CD4-positive, alpha-beta T cell treated with Interleukin-12 subunit alpha and Interleukin-12 subunit beta, for 1 hour (primary cell): ENCODE measurements around the gene FUBP3.

Source experiments
- DNase-seq: peaks from one replicate; pipeline ENCODE4 v3.0.0-alpha.2; 2020

Gene FUBP3

DNA sequence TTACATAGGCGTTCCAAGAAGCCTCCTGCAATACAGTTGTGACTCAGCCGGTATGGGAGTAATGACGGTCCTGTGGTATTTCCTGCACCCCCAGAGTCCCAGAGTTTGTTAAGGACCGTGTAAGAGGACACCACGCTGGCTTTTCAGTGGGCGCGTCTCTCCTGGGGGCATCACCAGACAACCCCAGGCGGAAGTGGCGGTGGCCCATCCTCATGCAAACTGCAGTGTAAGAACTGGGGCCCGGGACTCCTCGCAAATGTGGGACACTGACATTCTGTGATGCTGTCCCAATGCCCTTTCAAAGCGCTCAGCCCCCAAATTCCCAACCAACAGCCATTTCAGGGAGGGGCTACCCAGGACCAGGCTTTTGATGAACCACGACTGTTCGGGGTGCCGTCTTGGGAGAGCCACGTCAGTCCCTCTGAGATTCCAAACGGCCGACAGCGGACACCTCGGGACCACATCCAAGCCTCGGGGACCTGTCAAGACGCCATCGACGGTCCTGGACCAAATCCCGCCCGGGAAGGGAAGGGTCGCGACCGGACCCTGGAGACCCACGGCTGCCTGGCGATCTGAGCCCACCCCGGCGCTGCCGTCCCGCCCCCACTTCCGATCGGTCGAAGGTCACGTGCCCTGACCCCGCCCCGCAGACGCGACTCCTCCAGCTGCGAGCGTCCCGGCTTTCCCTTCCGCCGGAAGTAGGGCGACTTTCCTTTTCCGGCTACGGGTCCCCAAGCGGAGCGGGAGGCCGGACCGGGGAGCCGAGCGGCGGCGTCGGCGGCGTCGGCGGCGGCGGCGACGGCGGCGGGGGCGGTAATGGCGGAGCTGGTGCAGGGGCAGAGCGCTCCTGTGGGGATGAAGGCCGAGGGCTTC, at the start of gene FUBP3:
TSS of gene FUBP3 (plus strand) at position 713 of the 873 bp plus-strand sequence. CDS start at position 817, 104 bp downstream.
- DNase-seq = peak; percentile 89

DNA sequence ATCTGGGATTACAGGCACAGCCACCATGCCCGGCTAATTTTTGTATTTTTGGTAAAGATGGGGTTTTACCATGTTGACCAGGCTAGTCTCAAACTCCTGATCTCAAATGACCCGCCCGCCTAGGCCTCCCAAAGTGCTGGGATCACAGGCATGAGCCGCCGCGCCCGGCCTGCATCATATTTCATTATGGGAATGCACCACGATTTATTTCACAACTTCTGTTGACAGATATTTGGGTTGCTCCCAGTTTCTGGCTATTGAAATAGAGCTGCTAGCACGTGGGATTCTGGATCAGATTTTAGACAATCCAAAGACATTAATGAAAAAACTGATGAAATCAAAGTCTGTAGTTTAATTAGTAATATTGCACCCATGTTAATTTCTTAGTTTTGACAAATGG, 48.4 kb upstream of the FUBP3 start:
- no peak for DNase-seq

DNA sequence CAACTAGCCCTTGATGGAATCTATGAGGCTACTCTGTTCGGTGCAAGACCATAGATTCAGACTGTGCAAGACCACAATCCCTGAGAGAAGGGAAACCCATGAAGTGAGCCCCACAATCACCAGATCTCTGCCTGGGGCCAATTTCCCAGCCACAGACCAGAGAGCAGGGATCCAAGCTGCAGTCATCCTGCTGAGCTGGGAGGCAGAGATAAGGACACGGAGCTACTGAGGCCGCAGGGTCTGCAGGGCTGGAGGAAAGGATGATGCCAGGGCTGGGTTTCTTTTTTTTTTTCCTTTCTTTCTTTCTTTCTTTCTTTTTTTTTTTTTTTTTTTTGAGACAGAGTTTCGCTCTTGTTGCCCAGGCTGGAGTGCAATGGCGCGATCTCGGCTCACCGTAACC, 47.7 kb upstream of the FUBP3 start:
- no peak for DNase-seq

DNA sequence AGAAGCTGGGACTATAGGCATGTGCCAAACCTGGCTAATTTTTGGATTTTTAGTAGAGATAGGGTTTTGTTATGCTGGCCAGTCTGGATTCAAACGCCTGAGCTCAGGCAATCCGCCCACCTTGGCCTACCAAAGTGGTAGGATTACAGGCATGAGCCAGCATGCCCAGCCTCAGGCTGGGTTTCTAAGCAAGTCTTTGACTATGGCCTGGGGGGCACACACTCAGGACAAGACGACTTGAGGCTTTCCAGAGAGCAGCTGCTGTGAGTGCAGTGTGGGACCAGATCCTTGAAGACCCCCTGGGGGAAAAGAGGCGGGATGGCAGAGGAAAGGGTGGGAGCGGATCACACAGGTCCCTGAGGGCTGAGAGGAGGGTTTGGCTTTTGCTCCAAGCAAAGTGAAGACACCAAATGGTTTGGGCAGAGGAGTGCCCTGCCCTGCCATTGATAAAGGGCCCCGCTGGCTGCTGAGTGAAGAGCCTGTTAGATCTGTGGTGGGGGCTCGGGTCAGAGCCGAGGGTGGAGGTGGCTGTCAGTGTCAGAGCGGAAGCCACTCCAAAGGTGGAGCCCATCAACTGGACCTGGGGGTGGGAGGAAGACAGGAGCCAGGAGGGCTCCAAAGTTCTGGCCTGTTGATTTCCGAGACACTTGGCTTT, 46.8 kb upstream of the FUBP3 start:
- DNase-seq = no peak

DNA sequence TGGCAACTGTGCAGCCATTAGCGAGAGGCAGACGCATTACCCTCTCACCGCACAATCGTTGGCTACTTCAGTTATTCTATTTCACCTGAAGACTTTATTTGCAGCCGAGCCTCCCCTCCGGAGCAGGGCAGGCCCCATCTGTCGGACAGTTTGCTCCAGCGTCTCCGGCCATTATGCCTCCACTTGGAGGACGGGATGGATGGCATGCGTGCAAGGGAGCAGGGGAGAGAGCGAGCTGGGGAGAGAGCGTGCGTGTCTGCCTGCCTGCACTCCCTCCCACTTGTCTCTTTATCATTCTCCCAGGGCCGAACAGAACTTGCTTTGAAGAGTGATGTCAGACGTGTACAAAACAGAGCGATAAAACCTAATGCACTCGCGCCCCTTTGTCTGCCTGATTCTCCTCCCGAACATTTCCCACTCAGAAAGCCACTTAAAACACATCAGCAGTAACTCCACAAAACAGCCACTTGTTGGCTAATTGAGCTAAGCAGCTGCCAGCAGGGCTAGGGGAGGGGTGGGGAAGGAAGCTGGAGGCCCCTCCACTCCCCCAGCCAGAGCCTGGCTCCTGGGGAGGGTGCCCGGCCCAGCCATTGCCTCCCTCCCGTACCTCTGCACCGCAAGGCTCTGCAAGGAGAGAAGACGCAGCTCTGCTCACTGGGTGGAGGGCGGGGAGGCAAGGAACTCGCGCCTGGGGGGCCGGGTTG, 43.4 kb upstream of the FUBP3 start:
- DNase-seq = no peak

DNA sequence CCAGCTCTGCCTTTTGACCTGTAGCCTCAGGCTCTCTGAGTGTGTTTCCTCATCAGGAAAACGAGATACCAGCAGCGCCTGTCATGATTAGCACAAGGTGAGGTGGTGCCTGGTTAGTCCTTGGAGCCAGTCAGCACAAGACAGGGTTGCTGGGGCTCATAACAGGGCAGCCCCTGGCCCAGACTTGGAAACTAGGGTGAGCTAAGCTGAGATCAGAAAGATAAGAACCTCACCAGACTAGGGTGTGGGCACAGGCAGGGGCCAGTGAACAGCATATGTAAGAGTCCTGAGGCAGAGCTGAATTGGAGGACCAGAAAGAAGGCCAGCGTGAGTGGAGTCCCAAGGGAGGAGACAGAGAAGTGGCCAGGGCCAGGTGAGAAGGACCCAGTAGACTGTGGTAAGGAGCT, 42.7 kb upstream of the FUBP3 start:
- DNase-seq = no peak

DNA sequence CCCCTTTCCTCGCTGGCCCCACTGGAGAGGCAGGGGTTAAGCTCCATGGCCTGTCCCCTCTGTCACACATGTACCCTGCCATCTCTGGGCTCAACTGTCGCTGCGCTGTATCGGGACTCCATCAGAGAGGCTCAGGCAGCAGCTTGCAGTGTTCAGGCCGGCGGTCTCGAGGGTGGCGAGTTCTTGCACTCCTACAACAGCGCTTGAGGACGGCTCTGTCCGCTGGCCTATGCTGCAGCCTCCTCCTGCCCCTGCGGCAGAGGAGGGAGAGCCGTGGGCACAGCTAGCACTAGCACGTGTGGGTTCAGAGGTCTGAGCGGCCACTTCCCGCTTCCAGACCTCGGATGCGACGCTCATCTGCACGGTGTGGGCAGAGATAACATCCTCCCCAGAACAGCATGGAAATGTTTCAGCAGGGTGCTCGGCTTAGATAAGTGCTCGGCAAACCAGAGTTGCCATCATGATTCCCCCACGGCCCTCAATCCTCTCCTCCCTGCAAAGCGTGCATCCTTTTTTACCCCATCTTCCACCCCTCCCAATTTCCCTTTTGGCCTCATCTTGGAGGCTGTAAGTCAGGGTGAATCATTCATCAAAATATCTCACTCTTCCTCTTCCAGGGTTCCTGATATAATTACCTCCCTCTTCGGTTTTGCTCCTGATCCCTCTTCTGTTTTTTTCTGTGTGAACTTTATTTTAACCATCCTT, 41.9 kb upstream of the FUBP3 start:
- no peak for DNase-seq

- DNase-seq = no peak
Measured at GRCh38 chr9:130539420-130540223, 39.8 kb upstream of the FUBP3 start.

DNA sequence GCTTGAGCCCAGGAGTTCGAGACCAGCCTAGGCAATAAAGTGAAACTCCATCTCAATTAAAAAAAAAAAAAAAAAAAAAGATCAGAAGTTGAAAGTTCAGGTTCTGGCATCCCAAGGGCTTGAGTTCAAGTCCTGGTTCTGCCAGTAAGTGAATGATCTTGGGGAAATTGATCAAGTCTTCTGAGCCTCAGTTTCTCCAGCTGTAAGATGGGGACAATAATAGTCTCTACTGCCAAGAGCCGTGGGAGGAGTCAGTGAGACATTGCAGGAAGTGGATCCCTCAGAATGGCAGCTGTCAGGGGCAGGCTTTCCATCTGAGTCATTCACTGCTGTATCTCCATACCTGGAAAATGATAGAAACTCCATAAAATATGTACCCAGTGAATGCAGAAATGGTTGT, 37.8 kb upstream of the FUBP3 start:
- no peak for DNase-seq

- DNase-seq = no peak
Measured at GRCh38 chr9:130542038-130542437, 37.3 kb upstream of the FUBP3 start.

DNA sequence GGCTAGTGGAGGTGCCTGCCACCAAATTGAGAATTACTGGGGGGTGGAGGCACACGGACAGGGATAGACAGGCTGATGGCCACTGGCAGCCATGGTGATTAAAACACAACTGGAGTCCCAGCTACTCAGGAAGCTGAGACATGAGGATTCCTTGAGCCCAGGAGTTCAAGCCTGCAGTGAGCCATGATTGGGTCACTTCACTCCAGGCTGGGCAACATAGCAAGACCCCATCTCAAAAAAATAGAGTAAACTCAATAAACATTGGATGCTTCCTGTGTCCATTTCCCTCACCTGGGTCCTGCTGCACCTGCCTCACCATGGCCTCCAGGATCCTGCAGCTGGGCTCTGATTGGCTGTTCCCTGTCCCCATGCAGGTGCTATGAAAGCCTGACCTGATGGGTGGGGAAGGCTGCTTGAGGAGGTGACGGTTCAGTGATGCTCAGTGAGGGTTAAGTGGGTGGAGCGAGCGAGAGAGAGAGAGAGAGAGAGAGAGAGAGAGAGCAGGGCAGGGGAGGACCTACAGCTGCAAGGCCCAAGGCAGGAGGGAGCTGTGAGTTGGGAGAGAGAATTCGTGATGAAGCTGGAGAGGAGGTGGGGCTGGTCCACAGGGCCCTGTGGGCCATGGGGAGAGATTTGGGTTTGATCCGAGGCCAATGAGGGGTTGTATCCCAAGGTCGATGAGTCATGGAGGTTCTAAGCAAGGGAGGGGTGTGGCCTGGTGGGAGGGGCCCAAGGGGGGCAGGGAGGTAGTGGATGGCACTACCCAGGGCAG, 36.7 kb upstream of the FUBP3 start:
- no peak for DNase-seq

DNA sequence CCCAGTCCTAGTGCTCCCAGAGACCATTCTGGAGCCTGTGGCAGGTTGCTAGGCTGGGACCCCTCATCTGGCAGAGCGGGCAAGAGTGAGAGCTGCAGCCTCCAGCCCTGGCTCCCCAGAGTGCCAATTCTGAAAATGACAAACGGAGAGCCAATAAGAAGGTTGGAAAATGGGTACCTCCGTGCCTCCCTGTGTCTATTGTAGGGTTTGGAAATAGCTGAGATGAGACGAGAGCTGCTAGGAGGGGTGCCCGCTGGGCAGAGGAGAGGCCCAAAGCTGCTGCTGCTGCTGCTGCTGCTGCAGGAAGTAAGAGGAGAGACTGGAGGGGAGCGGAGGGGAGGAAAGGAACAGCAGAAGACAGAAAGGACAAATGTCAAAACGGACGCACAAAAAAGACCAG, 36.0 kb upstream of the FUBP3 start:
- no peak for DNase-seq

DNA sequence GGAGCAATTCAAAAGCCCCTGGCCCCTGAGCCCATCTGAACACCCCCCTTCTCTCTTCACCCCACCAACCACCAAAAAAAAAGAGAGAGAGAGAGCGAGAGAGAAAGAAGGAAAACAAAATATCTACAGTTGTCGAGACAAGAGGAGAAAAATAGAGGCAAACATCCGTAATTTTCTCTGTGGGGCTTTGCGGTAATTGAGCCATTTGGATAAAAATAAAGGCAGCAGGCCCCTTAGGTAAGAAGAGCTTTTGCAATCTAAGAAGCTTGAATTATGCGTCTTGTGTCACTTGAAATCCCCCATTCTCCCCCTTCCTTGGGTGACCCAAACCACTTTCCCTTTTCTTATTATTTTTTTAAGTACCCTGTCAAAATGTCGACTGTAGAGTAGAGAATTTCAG, 35.5 kb upstream of the FUBP3 start:
- no peak for DNase-seq

DNA sequence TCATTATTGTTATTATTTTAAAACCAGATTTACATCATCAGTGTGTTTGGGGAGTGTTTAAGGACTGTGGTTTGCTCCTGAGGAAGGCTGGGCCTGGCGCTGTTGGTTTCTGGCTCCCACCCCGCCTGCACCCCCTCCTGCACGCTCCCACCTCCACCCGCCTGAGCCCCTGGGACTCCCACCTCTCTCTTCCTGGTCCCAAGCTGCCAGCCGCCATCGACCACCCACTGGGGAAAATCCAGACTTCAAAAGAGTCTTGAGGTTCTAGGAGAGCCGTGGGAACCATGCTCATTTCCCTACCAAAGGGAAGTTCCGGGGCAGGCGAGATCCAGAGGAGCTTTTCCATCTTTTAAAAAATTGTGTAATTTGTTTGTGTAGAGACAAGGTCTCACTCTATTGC, 35.0 kb upstream of the FUBP3 start:
- DNase-seq = no peak

DNA sequence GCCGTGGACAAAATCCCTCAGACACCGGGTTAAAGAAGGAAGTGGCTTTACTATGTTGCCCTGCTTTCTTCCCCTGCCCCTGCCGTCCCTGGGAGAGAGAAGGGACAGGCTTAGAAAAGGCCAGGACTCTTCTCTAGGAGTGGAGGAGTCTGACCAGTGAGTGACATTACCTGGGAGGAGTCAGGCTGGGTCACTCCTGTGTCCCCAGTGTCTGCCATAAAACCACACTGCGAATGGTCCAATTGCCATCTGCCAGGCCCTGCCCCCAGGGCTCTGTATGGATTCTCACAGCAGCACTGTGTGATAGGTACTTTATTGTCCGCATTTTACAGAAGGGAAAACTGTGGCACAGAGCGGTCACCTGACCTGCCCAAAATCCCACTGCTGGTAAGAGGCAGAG, 31.3 kb upstream of the FUBP3 start:
- no peak for DNase-seq

- no peak for DNase-seq
Measured at GRCh38 chr9:130549093-130549735, 30.2 kb upstream of the FUBP3 start.

GRCh38 chr9:130554606-130555005, 24.8 kb upstream of the FUBP3 start:
- no peak for DNase-seq

GRCh38 chr9:130555061-130555460, 24.3 kb upstream of the FUBP3 start:
- DNase-seq = no peak

- no peak for DNase-seq
Measured at GRCh38 chr9:130555968-130556367, 23.4 kb upstream of the FUBP3 start.

- DNase-seq = no peak
Measured at GRCh38 chr9:130556396-130557076, 22.8 kb upstream of the FUBP3 start.
